A549 (cell line): ENCODE results near the gene LOXL4. TPM values are rescaled to one million over a fixed set of nuclear protein-coding genes. Genes with fewer than 3 reads are reported as not detected.

Experiments used
- ATAC-seq, 2 experiments: fragments of 200-7000 bp in 1 of 2; fragments of >200 bp in 1 of 2; cut with Nextera tagmentation in 1 of 2; cut with Tn5 transposase in 1 of 2; 3 replicates each; pipeline versions ENCODE4 v1.8.0 to v1.9.1; 2018 to 2020; ENCODE audit warnings: mild to moderate bottlenecking in 1 of 2, moderate library complexity in 1 of 2
- CTCF ChIA-PET: fragments of 300-600 bp; sonication (Branson Sonifier 250); formaldehyde crosslinking; extraction: SDS; loops from one replicate; lab custom pipeline; 2021; ENCODE audit warnings: antibody characterized with exemption, inconsistent platforms; lab: Yijun Ruan, JAX
- POLR2A ChIA-PET: fragments of 350-600 bp; formaldehyde crosslinking; extraction: SDS; loops from one replicate; lab custom pipeline; 2021; ENCODE audit warnings: antibody characterized with exemption, inconsistent platforms; lab: Yijun Ruan, JAX
- DNase-seq, 2 experiments: peaks; one replicate each; pipeline versions ENCODE4 v3.0.0 to v3.0.0-alpha.2; 2011 to 2016; ENCODE audit warnings: low read depth in 1 of 2, low spot score in 1 of 2
- FAIRE-seq: peaks from 2 replicates; lab custom pipeline; 2011; peaks lifted over from hg19 to GRCh38; lab: Jason Lieb, UNC
- H3K27ac ChIP-seq, 2 experiments: fragments of >200 bp; sonication (Bioruptor Twin); formaldehyde crosslinking; 3 replicates each; pipeline ENCODE4 v1.5.1; 2016 to 2017
- H3K4me1 ChIP-seq: fragments of >200 bp; sonication (Bioruptor Twin); formaldehyde crosslinking; 3 replicates; pipeline ENCODE4 v1.6.1; 2016
- H3K4me2 ChIP-seq: fragments of >200 bp; sonication (Bioruptor Twin); formaldehyde crosslinking; 3 replicates; pipeline ENCODE4 v1.6.1; 2016
- H3K4me3 ChIP-seq: fragments of >200 bp; sonication (Bioruptor Twin); formaldehyde crosslinking; 3 replicates; pipeline ENCODE4 v1.5.1; 2016
- H3K9me3 ChIP-seq: fragments of >200 bp; sonication (Bioruptor Twin); formaldehyde crosslinking; 3 replicates; pipeline ENCODE4 v1.6.1; 2016
- BHLHE40 ChIP-seq: IDR thresholded peaks from 2 replicates; pipeline ENCODE4 v1.6.1; 2012; ENCODE audit warnings: low read depth, low read length, inconsistent platforms
- CBX2 ChIP-seq: fragments of 200-600 bp; sonication (generic); IDR thresholded peaks from 2 replicates; pipeline ENCODE4 v1.6.1; 2016; ENCODE audit warnings: low read depth, mild to moderate bottlenecking, borderline replicate concordance
- HDAC2 ChIP-seq: fragments of 200-600 bp; sonication (generic); IDR thresholded peaks from 2 replicates; pipeline ENCODE4 v1.6.1; 2016
- HOXB13 ChIP-seq: fragments of 250-450 bp; sonication (Bioruptor Pico); IDR thresholded peaks from 2 replicates; pipeline ENCODE4 v1.5.0; 2020; ENCODE audit warnings: low read depth, mild to moderate bottlenecking, moderate library complexity
- HOXB5 ChIP-seq: fragments of 250-450 bp; sonication (Bioruptor Pico); IDR thresholded peaks from 2 replicates; pipeline ENCODE4 v1.5.0; 2020; ENCODE audit warnings: mild to moderate bottlenecking, moderate library complexity
- MAZ ChIP-seq: fragments of 150-350 bp; IDR thresholded peaks from 2 replicates; pipeline ENCODE4 v1.6.1; 2014; ENCODE audit warnings: antibody characterized with exemption, low read depth, low read length, borderline replicate concordance
- POLR2AphosphoS2 ChIP-seq: conservative IDR thresholded peaks from 2 replicates; pipeline ENCODE4 v1.6.1; 2012; ENCODE audit warnings: low read length, improper control_type of control experiment, inconsistent platforms
- RAD21 ChIP-seq, 2 experiments: fragments of >200 bp in 1 of 2; sonication (Bioruptor Twin) in 1 of 2; formaldehyde crosslinking in 1 of 2; IDR thresholded peaks in 1 of 2; conservative IDR thresholded peaks in 1 of 2; 2 replicates in 1 of 2; 3 replicates in 1 of 2; pipeline ENCODE4 v1.6.1; 2012 to 2018; ENCODE audit warnings: inconsistent platforms in 1 of 2
- RFX5 ChIP-seq: fragments of 450-650 bp; IDR thresholded peaks from 2 replicates; pipeline ENCODE4 v1.7.1; 2014; ENCODE audit warnings: antibody characterized with exemption, mild to moderate bottlenecking, moderate library complexity
- SMC3 ChIP-seq: fragments of >200 bp; sonication (Bioruptor Twin); formaldehyde crosslinking; IDR thresholded peaks from 3 replicates; pipeline ENCODE4 v1.6.1; 2018; ENCODE audit warnings: inconsistent platforms
- ZFP36 ChIP-seq: fragments of 450-650 bp; IDR thresholded peaks from 2 replicates; pipeline ENCODE4 v1.6.1; 2014; ENCODE audit warnings: borderline replicate concordance; ENCODE audit not compliant: partially characterized antibody
- WGBS: methylation state at CpG from one replicate; pipeline ENCODE4 v1.1.6; 2017; ENCODE audit errors: missing lambda C conversion rate; 5-methylcytosine and 5-hydroxymethylcytosine counted together
- polyA plus RNA-seq, 4 experiments: library from polyadenylated mRNA; depleted of rRNA in 3 of 4; stranded (reverse); fragments of >200 nt; fragmentation: RNase III in 1 of 4; extraction: RNeasy Plus Mini Kit Qiagen cat#74134 plus additional on column Dnase treatment in 1 of 4; gene quantifications; 2 replicates in 3 of 4; 3 replicates in 1 of 4; pipeline ENCODE4 v1.2.3, GENCODE V29; 2011 to 2017
- TF ChIP-seq, protein P1 (sequence below): fragments of 250-450 bp; sonication (Bioruptor Pico); IDR thresholded peaks from 2 replicates; pipeline ENCODE4 v1.5.0; 2021; ENCODE audit warnings: mild to moderate bottlenecking, moderate library complexity, borderline replicate concordance
- TF ChIP-seq, protein P2 (sequence below): fragments of >200 bp; sonication (Bioruptor Twin); formaldehyde crosslinking; IDR thresholded peaks from 2 replicates; pipeline ENCODE4 v1.6.1; 2016

LOXL4 gene
- polyA plus RNA-seq, 2 of the 4 experiments (the other 2 are of a cell fraction), result 1.6 to 2.1 TPM

DNA sequence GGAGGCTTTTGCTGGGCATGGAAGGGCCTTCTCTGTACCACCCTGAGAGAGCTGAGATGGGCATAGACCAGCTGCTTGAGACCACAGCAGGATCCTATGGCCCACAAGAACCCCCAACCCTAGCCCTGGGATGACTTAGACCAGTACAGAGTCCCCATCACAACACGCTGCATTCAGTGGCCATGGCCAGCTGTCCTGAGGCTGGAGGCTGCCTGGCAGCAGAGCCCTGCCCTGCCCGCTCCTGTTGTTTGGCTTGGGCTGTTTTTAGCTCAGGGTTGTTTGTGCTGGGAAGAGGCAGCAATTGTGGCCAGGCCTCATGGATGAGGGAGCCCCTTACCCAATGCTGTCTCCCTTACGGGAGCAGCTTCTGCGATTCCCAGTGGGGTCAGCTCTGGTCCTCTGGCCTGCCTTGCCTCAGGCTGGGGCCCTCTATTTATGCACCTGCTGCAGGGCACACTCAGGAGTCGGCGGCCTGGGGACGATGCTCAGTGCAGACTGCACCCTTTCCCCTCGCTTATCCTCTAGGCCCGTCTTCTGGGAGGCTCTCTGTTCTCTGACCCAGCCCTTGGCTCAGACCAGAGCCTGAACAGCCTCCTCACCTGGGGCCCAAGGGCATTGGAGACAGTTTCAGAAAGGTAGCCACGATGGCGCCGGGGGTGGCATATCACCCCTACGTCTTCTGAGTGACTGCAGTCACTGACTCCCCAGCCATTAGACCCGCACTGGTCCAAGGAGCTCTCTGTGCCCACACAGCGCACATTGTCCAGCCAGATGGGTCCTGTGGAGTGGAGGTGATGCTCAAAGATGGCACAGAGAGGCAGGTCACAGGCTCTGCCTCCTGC lies 6.3 kb downstream of the LOXL4 start:
- H3K4me1 ChIP-seq, result peaks cover 6% of the 10 kb centered on the region; the same call in 2 of the 3 replicates
- 88% methylated on average over 14 of the region's 15 CpGs for WGBS
- DNase-seq (no peak), FAIRE-seq (no peak), ATAC-seq (no peak)
- ChIA-PET POLR2A (no interaction called here), CTCF (interaction anchor here (1.1 to 3.1 kb wide), 4 partner anchors 9 to 48 kb away, joined by 3 to 23 read pairs (median 4); no protein-coding TSS in a partner anchor)
- no peak overlapping the region for H3K4me2 ChIP-seq
- TF ChIP-seq HOXB5 (no peak), CBX2 (no peak), RFX5 (no peak), SMC3 (no peak)
- no peak overlapping the region for H3K27ac ChIP-seq
- no peaks in the 10 kb centered on the region for H3K9me3 ChIP-seq
- H3K4me3 ChIP-seq, result no peak overlapping the region

DNA sequence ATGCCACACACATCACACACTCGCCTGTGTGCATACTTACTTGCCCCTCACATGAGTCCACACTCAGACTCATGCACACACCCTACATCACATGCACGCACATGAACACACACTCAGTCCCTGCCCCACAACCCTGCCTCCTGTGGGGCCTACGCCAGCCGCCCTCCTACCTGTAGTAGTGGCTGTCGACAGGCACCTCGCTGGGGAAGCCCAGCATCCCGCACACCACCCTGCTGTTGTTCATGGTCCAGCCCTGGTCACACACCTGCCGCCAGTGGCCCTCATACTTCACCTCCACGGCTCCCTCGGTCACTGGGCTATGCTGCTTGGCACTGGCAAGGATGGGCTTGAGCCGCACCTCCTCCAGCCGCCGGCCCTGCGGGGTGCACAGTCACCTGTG lies 7.2 kb downstream of the LOXL4 start:
- Histone ChIP-seq H3K4me2 (no peak overlapping the region), H3K9me3 (no peaks in the 10 kb centered on the region), H3K27ac (no peak overlapping the region), H3K4me3 (no peak overlapping the region), H3K4me1 (peaks cover 6% of the 10 kb centered on the region; the same call in 2 of the 3 replicates)
- FAIRE-seq (no peak), ATAC-seq (no peak), DNase-seq (no peak)
- WGBS, result 96% methylated on average over 11 of the region's 14 CpGs
- ChIA-PET POLR2A (no interaction called here), CTCF (interaction anchor here (3.1 kb wide), 1 partner anchor 49 kb away, joined by 23 read pairs; no protein-coding TSS in a partner anchor)
- TF ChIP-seq MAZ (no peak), ZFP36 (no peak), HOXB13 (CRISPR knock-in tag) (no peak)
- TF ChIP-seq, protein P1, sequence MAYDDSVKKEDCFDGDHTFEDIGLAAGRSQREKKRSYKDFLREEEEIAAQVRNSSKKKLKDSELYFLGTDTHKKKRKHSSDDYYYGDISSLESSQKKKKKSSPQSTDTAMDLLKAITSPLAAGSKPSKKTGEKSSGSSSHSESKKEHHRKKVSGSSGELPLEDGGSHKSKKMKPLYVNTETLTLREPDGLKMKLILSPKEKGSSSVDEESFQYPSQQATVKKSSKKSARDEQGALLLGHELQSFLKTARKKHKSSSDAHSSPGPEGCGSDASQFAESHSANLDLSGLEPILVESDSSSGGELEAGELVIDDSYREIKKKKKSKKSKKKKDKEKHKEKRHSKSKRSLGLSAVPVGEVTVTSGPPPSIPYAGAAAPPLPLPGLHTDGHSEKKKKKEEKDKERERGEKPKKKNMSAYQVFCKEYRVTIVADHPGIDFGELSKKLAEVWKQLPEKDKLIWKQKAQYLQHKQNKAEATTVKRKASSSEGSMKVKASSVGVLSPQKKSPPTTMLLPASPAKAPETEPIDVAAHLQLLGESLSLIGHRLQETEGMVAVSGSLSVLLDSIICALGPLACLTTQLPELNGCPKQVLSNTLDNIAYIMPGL, result no peak
- TF ChIP-seq, protein P2, sequence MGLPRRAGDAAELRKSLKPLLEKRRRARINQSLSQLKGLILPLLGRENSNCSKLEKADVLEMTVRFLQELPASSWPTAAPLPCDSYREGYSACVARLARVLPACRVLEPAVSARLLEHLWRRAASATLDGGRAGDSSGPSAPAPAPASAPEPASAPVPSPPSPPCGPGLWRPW, result no peak

- no peak for TF ChIP-seq POLR2AphosphoS2
- TF ChIP-seq HOXB5, result no peak
- no peak for TF ChIP-seq RFX5
- no peak for TF ChIP-seq SMC3
- no peak for TF ChIP-seq BHLHE40
- no peak for TF ChIP-seq HDAC2
- TF ChIP-seq, protein P1, result no peak
- TF ChIP-seq RAD21 (conservative IDR thresholded peaks at IDR 0.05 in 1 of 2, IDR thresholded peaks at IDR 0.05 in 1 of 2), result no peak
- H3K27ac ChIP-seq, result no peak overlapping the region
- H3K4me3 ChIP-seq, result no peak overlapping the region
- WGBS, result 28% methylated on average over 9 of the region's 9 CpGs
- ATAC-seq (no peak), FAIRE-seq (no peak), DNase-seq (no peak)
- ChIA-PET CTCF (no interaction called here), POLR2A (no interaction called here)
- H3K4me2 ChIP-seq, result no peak overlapping the region
- H3K9me3 ChIP-seq, result no peaks in the 10 kb centered on the region
- peaks cover 6% of the 10 kb centered on the region; the same call in 2 of the 3 replicates for H3K4me1 ChIP-seq
These were observed 7.6 kb downstream of the LOXL4 start for GRCh38 chr10:98260350-98260749.
